ENCODE results near the gene CACNA1G.

The CACNA1G gene

DNA sequence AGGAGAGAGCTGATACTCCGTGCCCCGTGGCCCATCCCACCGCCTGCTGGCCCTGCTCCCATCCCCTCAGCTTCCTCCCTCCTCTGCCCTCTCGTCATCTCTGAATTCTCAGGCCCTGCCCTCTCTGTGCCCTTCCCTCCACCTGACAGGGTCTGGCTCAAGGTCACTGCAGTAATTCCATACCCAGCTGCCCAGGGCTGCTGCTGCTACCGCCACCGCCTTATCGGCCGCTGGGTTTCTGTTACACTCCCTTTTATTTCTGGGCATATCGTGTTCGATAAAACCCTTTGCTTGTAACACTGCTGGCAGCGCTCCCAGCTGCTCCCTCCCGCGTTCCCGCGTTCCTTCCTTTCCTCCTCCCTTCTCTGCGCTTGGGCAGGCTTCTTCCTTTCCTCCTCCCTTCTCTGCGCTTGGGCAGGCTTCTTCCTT is 26.8 kb upstream of the CACNA1G start:
- DNase-seq (ENCODE audit: low read depth in 2 of 2), result no peak

DNA sequence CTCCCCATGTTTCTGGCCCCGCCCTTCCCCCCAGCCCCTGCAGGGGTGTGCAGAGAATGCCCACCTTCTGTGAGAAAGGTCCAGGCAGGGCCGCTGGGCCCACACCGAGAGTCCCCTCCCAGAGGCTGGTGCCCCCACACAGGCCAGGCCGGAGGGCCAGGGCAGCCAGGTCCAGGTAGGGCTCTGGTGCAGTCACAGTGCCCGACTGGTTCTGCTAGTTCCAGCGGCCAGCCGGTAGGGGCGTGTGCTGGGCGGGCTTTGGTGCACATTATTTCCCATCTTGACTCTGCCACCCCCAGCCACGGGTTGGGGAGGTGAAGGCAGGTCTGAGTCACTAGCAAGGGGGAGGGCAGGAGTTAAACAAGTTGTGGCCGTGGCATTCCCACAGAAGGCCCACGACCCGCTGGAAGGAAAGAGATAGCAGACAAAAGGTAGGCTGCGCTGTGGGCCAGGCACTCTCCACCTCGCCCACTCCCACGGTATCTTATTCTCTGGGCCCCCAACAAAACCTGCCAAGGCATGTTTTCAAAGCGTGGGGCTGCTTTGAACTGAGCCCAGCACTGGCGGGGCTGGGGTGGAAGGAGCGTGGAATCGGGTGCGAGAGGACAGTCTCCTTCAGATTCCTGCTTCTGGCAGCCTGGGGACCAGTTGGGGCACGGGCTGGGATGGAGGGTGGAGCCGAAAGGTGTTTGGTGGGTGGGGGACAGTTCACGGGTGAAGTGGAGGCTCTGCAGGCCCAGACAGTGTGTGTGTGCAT is 26.1 kb upstream of the CACNA1G start:
- DNase-seq (ENCODE audit: low read depth in 2 of 2), result peak in 1 of 2 donors; percentile 30

DNA sequence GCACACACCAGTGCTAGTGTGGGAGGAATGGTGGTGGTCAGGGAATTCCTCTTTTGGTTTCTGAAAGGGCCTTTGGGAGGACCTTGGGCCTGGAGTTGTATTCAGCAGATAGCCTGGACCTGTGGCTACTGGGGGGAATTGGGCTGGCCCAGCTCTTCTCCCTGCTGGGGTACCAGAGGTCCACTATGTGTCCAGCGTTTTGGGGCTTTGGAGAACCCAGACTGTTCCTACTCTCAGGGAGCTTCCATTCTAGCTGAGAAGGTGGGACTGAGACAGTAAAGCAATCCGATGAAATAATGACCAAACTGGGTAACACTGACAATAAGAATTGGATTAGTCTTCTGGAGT is 25.6 kb upstream of the CACNA1G start:
- no peak for DNase-seq (ENCODE audit: low read depth in 2 of 2)

DNA sequence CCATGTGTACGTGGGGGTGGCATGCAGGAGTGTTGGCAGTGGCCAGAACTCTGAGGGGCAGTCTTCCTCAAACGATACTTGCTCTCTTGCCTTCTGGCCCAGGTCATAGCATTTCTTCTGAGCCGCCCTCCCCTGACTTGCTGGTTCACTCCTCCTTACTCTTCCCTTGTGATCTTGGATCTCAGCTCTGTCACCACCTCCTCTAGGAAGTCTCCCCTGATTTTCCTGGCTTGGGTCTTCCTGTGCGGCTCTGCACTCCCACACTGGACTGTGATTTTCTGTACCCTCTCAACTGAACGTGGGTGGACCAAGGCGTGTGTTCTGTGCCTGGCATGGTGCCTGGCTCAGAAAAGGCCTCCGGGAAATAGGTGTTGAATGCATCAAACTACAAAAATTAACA is 25.1 kb upstream of the CACNA1G start:
- DNase-seq (ENCODE audit: low read depth in 2 of 2), result no peak

DNA sequence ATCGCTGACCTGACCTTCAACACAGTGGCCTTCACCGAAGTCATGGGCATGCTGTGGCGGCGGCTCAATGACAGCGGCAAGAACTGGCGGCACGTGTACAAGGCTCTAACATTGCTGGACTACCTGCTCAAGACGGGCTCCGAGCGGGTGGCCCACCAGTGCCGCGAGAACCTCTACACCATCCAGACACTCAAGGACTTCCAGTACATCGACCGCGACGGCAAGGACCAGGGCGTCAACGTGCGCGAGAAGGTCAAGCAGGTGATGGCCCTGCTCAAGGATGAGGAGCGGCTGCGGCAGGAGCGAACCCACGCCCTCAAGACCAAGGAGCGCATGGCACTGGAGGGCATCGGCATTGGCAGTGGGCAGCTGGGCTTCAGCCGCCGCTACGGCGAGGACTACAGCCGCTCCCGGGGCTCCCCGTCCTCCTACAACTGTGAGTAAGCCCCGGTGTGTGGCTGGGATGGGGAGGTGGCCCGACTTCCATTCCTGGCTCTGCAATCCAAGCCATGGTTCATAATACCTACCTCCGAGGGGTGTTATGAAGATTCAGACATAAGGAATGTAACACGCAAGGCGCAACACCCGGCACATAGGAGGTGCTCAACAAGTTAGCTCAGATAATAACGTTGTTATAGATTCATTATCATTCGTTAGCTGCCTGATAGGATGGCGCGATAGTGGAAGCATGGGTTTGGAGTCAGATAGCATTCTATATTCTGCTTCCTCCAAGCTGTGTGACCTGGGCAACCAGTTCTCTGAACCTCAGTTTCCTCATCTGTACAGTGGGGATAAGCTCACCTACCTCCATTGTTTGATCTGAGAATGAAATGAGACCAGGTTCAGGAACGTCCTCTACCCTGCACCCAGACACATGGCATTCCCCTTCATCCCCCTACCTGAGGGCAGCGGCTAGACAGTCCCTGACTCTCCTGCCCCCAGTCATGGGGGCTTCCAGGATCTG is 23.6 kb upstream of the CACNA1G start:
- no peak for DNase-seq (ENCODE audit: low read depth in 2 of 2)

DNA sequence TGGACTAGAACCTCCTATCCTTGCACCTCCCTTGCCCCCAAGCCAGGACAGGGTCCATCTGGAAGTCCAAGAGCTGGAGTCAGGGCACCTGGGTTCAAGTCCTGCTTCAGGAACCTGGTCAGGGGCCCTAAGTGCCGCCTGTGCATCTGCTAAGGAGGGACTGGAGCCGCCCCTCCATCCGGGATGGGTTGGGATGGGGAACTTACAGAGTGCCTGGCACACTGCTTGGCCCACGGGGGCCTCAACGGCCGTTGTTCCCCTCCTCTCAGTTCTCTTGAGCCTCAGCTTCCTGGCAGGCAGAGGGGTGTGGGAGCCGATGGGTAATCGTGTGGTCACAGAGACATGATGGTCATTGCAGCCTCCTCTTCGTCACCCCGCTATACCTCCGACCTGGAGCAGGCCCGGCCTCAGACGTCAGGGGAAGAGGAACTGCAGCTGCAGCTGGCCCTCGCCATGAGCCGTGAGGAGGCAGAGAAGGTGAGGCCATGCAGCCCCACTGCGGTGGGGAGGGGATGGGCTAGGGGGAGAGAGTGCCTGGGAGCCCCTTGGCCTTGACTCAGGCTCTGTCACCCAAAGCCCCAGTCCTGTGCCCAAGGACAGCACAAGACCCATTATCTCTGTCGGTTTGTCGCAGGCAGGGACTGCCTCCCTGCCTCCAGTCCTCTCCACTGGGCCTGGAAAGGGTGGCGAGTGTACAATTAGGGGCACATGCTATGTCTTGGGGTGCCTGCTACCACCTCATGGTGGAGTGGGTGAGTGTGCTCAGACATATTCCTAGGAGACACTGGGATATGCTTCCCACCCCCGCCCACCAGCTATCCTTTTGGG is 22.6 kb upstream of the CACNA1G start:
- no peak for DNase-seq (ENCODE audit: low read depth in 2 of 2)

DNA sequence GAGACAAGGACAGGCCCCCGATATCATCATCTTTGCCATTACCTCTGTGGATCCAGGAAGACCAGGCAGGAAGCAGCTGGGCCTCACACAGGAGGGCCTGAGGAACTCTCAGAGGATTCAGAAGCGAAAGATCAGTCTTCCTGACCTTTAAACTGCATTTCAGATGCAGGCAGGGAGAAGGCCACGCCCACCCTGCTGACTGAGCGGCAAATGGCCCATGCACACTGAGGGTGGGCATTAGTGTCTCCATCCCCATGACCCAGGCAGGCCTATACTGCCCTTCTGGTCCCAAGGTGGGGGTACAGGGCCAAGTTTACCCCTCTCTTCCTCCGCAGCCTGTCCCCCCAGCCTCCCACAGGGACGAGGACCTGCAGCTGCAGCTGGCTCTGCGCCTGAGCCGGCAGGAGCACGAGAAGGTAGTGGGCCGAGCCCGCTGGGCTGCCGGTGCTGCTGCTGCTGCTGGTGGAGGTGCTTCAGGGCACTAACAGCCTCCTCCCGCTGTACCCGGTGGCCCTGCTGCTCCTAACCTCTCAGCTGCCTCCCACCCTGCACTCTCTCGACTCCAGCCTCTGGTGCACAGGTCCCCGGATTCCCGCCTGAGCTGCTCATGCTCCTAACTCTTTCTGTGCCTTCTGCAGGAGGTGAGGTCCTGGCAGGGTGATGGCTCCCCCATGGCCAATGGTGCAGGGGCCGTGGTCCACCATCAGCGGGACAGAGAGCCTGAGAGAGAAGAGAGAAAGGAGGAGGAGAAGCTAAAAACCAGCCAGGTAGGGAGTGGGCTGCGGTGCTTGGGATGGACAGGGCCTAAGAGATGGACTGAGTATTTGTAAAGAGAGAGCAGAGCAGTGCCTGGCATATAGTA is 21.7 kb upstream of the CACNA1G start:
- DNase-seq (ENCODE audit: low read depth in 2 of 2), result no peak

DNA sequence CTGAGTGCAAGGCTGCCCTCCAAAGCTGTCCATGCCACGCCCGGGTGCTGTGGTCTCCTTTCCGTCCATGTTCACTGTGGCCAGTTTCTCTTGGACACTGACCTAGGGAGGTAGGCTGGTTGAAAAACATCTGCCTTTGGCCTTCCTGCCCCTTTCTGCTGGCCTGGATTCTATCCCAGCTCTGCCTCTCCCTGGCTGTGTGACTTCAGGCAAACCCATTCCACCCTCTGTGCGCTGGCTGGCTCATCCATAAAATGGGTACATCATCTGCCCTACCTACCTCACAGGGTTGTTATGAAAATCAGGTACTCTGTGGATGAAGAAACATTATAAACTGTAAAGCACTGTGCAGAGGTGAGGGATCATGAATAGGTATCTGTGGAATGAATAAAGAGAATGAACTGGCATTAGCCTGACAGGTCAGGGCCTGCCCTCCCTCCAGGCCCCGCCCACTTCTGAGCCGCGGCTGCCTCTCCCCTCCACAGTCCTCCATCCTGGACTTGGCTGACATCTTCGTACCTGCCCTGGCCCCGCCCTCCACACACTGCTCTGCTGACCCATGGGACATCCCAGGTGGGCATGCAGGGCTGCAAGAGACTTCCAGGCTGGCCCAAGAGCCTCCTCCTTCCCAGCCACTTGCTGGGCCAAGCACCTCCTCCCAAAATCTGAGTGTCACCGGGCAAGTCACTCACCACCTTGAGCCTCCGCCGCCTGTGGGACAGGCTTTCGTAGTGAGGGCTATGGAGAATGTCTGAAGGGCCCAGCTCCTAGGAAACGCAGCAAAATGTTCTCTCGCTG is 20.6 kb upstream of the CACNA1G start:
- no peak for DNase-seq (ENCODE audit: low read depth in 2 of 2)

DNA sequence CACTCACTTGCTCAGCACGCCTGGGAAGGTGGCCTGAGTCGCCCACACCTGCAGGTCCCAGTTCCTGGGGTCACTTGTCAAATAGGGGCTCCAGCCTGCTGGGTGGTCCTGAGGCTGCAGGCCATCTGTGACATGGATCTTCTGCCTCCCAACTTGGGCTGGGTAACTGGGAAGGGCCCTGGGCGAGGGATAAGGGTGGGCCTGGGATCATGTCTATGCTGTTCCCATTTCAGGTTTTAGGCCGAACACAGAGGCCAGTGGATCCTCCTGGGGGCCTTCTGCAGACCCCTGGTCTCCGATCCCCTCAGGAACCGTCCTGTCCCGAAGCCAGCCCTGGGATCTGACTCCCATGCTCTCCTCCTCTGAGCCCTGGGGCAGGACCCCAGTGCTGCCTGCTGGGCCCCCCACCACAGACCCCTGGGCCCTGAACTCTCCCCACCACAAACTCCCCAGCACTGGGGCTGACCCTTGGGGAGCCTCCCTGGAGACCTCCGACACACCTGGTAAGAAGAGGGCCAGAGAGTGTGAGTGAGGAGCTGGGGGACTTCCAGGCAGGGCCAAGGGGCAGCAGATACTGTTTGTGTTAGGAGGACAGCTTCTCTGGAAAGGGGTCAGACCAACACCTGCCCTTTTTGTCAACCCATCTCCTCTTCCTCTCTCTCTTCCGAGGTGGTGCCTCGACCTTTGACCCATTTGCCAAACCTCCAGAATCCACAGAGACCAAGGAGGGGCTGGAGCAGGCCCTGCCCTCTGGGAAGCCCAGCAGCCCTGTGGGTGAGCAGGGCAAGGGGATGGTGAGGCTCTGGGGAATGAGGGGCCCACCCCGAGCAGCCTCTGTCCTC is 19.7 kb upstream of the CACNA1G start:
- no peak for DNase-seq (ENCODE audit: low read depth in 2 of 2)

DNA sequence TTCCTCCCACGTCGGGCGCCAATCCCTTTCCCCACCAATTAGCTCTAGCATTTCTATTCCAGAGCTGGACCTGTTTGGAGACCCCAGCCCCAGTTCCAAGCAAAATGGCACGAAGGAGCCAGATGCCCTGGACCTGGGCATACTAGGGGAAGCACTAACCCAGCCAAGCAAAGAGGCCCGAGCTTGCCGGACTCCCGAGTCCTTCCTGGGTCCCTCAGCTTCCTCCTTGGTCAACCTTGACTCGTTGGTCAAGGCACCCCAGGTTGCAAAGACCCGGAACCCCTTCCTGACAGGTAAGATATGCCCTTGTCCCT is 19.2 kb upstream of the CACNA1G start:
- no peak for DNase-seq (ENCODE audit: low read depth in 2 of 2)

DNA sequence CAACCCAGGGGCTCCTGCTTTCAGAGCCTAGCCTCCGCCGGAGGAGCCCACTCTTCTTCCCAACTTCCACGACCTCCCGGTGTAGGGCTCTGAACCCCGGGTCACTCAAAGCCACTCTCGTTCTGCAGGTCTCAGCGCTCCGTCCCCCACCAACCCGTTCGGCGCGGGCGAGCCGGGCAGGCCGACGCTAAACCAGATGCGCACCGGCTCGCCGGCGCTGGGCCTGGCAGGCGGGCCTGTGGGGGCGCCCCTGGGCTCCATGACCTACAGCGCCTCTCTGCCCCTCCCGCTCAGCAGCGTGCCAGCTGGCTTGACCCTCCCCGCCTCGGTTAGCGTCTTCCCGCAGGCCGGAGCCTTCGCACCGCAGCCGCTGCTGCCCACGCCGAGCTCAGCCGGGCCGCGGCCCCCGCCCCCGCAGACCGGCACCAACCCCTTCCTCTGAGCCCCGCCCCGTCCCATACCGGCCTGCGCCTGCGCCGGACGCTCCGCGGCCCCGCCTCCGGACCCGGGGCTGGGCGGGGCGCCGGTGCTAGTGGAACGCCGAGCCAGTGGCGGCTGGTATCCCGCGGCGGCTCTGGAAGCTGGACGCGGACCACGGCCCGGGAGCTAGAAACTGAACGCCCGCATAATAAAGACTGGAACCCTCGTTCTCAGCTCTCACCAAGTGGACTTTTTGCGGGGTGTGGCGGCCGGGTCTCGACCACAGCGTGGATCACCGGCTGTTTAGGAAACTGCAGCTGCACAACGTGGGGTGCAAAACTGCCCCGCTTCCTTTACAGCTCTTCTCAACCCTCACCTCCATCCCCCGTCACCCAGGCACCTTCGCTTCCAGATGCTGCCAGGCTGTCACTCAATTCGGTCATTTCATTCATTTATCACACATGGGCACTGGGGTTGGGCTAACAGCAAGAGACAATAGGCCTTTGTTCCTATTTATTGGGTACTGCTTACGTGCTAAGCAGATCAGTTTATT is 18.5 kb upstream of the CACNA1G start:
- DNase-seq (ENCODE audit: low read depth in 2 of 2), result peak; percentile 56 to 80

DNA sequence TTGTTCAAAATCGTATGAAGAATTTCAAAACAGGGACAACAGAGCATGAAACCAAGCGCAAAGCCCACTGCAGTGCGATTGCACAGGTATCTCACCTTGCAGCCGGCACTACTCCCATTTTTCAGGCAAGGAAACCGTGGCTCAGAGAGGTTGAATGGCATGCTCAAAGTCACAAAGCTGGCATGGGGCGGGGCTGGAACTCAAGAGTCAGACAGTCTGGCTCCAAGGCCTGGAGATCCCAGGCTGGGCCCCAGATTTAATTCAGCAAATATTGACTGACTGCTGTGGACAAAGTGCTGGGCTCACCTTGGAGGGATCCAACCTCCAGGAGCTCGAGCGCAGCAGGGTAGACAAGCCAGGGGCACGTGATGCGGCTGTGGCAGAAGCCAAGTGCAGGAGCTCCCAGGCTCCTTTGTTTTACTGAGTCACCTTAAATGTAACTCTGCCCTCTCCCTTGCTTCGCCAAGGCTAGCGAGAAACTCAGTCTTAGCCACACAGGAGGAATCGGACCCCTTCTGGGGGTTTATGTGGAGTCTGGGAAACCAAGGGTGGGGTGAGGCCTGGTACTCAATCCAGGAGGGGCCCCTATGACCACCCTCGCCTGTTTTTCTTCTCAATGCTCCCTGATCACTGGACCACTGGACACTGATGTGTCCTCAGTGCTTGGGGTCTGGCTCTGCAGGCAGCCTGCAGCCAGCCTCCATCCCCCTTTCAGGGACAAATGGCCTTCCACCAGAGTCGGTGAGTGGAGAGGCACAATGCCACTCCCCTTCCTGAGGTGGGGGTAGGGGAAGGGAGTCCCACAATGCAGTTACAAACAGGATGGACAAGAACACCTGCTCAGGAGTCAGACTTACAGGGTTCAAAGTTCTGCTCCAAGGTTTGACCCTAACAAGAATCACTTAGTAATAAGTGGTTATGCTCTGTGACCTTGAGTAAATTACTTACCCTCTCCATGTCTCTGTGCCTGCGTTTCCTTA is 17.4 kb upstream of the CACNA1G start:
- no peak for DNase-seq (ENCODE audit: low read depth in 2 of 2)

DNA sequence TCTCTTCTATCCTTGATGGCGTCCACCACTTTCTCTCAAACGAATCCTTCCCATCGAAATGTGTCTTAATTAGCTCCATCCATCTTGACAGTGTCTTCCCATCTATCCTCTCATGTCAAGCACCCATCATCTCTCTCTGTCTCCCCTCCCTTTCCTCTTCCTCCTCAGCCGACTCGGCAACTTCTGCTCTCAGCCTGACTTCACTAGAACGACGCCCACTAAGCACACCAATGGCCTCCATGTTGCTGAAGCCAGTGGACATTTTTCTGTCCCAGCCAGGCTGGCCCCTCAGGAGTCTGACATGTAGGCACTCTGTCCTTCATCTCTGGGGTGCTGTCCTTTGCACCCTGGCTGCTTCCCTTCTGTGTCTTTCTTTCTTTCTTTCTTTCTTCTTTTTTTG is 16.0 kb upstream of the CACNA1G start:
- DNase-seq (ENCODE audit: low read depth in 2 of 2), result no peak

DNA sequence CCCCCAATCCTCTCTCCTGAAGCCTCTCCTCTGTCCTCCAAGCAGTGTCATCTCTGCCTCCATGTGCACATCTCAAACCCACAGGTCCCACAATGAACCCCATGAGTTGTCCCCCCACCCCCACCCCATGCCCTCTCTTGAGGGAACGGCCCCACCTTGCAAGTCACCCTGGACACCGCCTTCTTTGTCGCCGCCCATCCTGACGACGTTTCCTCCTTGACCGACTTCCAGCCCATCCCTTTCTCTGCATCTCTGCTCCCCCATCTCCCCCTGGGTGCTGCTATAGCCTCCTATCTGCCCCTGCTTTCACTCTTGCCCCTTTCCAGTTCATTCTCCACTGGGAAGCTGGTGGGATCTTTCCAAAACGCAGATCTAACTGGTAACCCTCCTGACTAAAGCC is 15.2 kb upstream of the CACNA1G start:
- DNase-seq (ENCODE audit: low read depth in 2 of 2), result no peak

DNA sequence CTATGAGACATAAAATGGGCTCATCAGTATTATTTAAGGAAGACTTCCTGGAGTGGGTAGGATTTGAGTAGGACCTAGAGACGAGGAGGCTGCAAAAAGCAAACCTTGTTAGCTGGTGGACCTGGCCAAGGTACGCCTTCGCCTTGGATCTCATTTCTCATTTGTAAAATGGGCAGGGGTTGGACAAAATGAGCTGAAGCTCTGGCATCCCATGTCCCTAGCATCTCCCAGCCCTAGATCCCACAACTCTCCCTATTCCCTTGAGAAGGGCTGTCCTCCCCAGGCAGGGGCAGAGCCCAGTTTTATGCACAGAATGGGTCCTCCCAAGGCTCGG is 13.8 kb upstream of the CACNA1G start:
- no peak for DNase-seq (ENCODE audit: low read depth in 2 of 2)

DNA sequence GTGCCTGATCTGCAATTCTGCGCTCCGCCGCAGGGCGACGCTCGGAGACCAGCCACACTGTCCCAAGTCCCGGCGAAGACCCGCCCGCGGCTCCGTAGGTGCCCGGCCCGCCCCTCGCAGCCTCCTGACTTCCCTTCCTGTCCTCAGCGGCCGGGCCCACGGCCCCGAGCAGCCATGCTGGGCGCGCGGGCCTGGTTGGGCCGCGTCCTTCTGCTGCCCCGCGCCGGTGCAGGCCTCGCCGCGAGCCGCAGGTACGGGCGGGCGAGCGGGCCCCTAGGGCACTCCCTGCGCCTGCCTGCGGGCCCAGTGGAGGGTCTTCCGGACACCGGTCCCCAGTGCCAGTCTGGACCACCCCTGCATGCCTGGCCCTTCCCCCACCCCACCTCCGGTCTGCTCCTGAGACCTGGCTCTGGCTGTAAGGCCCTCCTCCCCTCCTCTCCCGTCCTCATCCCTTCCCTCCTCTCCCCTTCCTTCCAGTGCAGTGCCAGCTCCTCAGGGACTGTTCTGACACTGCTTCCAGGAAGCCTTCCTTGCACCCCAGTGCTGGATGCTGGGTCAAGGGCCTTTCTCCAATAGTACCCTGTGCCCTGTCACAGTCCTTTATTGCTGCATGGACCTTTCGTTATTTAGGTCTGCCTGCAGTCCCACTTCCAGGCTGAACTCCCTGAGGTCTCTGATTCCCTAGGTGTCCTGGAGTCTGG is 13.3 kb upstream of the CACNA1G start, which contains the start of gene SPATA20:
TSS of gene SPATA20 (plus strand) at position 140 of the 701 bp plus-strand sequence. CDS start at position 175, 35 bp downstream.
- peak; percentile 80 to 82 for DNase-seq (ENCODE audit: low read depth in 2 of 2)

DNA sequence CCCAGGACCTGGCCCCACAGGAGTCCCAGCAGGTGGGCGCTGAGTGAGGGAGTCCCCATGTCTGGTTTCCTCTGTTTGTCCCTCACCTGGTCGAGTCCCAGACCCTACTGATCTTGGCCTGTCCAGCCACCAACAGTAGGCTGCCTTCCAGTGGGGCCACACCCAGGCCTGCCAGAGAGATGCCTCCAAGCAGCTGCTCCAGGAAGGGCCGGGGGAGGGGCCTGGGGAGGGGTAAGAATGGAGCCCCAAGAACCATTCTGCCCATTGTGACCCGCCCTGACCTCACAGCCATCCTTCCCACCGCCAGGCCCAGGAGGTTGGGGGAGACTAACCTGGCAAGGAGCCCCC is 12.8 kb upstream of the CACNA1G start:
- DNase-seq (ENCODE audit: low read depth in 2 of 2), result no peak
